HEK293T (cell line): ENCODE results near the gene ARHGAP26.

ENCODE experiments used
- ARNT ChIP-seq: fragments of 450-650 bp; IDR thresholded peaks from 2 replicates; pipeline ENCODE4 v1.6.1; 2017; ENCODE audit warnings: mild to moderate bottlenecking
- ELF4 ChIP-seq: fragments of 450-650 bp; IDR thresholded peaks from 2 replicates; pipeline ENCODE4 v1.6.1; 2017; ENCODE audit warnings: antibody characterized with exemption
- HDGF ChIP-seq: fragments of 450-650 bp; IDR thresholded peaks from 2 replicates; pipeline ENCODE4 v1.6.1; 2017; ENCODE audit warnings: antibody characterized with exemption, borderline replicate concordance
- L3MBTL2 ChIP-seq: fragments of 450-650 bp; conservative IDR thresholded peaks from 2 replicates; pipeline ENCODE4 v1.6.1; 2016; ENCODE audit warnings: mild to moderate bottlenecking
- SP1 ChIP-seq: fragments of 450-650 bp; IDR thresholded peaks from 2 replicates; pipeline ENCODE4 v1.6.1; 2017
- SUZ12 ChIP-seq: fragments of 450-650 bp; IDR thresholded peaks from 2 replicates; pipeline ENCODE4 v1.6.1; 2016; ENCODE audit warnings: mild to moderate bottlenecking
- TF ChIP-seq, protein P1 (sequence below): fragments of 450-650 bp; IDR thresholded peaks from 2 replicates; pipeline ENCODE4 v1.6.1; 2016

DNA sequence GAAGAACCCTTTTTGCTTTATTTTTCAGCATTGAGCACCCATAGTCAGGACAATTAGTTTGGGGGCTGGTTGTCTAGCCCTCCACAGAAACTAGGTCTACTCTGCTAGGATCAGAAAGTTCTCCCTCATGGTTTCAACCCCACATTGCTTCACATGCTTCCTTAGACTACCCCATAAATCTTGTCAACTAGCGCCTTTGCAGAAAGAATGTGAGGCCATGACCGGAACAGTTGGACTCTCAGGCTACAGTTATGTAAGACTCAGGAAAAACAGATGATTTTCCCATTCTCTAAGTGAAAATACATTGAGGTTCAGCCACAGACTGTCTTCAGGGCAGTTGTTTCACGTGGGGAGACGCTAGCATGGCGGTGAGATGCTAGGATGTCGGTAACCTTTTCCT, 377.7 kb downstream of the ARHGAP26 start:
- no peak for TF ChIP-seq L3MBTL2
- no peak for TF ChIP-seq HDGF
- TF ChIP-seq ELF4 = no peak
- TF ChIP-seq SUZ12 = no peak
- no peak for TF ChIP-seq SP1
- no peak for TF ChIP-seq ARNT
- TF ChIP-seq, protein P1, sequence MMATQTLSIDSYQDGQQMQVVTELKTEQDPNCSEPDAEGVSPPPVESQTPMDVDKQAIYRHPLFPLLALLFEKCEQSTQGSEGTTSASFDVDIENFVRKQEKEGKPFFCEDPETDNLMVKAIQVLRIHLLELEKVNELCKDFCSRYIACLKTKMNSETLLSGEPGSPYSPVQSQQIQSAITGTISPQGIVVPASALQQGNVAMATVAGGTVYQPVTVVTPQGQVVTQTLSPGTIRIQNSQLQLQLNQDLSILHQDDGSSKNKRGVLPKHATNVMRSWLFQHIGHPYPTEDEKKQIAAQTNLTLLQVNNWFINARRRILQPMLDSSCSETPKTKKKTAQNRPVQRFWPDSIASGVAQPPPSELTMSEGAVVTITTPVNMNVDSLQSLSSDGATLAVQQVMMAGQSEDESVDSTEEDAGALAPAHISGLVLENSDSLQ = no peak
